Head of caudate nucleus (tissue), 42 donors: Measurements from ENCODE around the gene INPP5D.
A peak's percentile ranks its signal among the peaks of the same experiment; 100 is the strongest.
"Not testable (repeated sequence)": the region's sequence is repeated elsewhere in the genome, so short reads cannot be mapped to it uniquely, and the experiment has no call there.

Experiments used
- DNase-seq, 42 donors: peaks; one replicate each; pipeline versions ENCODE4 v3.0.0 to v3.0.0-alpha.2; 2020 to 2021; ENCODE audit warnings: mixed read lengths in 7 of 42
- intact Hi-C: fragments of 100-400 bp; cut with DNase I; formaldehyde crosslinking; loops from one replicate; pipeline ENCODE4 v1.15.0; 2022

The INPP5D gene

GRCh38 chr2:233059797-233060500, at the start of gene INPP5D:
Gene INPP5D (plus strand): TSS chr2:233060342. CDS start chr2:233060479, 137 bp downstream.
- DNase-seq = peak in 8 of 42 donors; percentile 30 to 53 (median 38)
- intact Hi-C loops = loop anchor here (10.0 kb wide), 3 partner anchors 175 to 455 kb away; no protein-coding TSS in a partner anchor

GRCh38 chr2:233010569-233011267, 49.4 kb upstream of the INPP5D start:
- DNase-seq = peak in 4 of 42 donors; percentile 10 to 28 (median 12)
- intact Hi-C loops = no loop called here

GRCh38 chr2:233011268-233011650, 48.9 kb upstream of the INPP5D start:
- peak in 3 of 42 donors; percentile 3 to 28 (median 16) for DNase-seq
- intact Hi-C loops = no loop called here

- peak in 4 of 42 donors; percentile 2 to 9 (median 5) for DNase-seq
- intact Hi-C loops = no loop called here
These were observed 48.4 kb upstream of the INPP5D start for GRCh38 chr2:233011702-233012131.

GRCh38 chr2:233012301-233012971, 47.7 kb upstream of the INPP5D start:
- intact Hi-C loops = no loop called here
- peak in 4 of 42 donors; percentile 11 to 34 (median 20) for DNase-seq

- peak in 2 of 42 donors; percentile 1 to 22 for DNase-seq
- intact Hi-C loops = no loop called here
These were observed 47.1 kb upstream of the INPP5D start, which contains the start of gene NGEF for GRCh38 chr2:233013027-233013461. Gene NGEF (minus strand): TSS chr2:233013256. CDS start chr2:232974890, 38,366 bp downstream.

- intact Hi-C loops = no loop called here
- DNase-seq = no peak
These were observed 46.5 kb upstream of the INPP5D start for GRCh38 chr2:233013650-233014049.

GRCh38 chr2:233015019-233015645, 45.0 kb upstream of the INPP5D start:
- intact Hi-C loops = no loop called here
- no peak for DNase-seq

GRCh38 chr2:233017947-233018346, 42.2 kb upstream of the INPP5D start:
- intact Hi-C loops = no loop called here

GRCh38 chr2:233019610-233020009, 40.5 kb upstream of the INPP5D start:
- intact Hi-C loops = loop anchor here (10.0 kb wide), 1 partner anchor 145 kb away; the partner anchor contains the start of gene SNORC
- DNase-seq = not testable (repeated sequence)

More at GRCh38 chr2:233017947-233018346, 42.2 kb upstream of the INPP5D start:
- DNase-seq = no peak

- intact Hi-C loops = loop anchor here (10.0 kb wide), 1 partner anchor 146 kb away; the partner anchor contains the start of gene SNORC
These were observed 39.7 kb upstream of the INPP5D start for GRCh38 chr2:233020454-233020853.

GRCh38 chr2:233021771-233022170, 38.4 kb upstream of the INPP5D start:
- intact Hi-C loops = loop anchor here (10.0 kb wide), 1 partner anchor 147 kb away; the partner anchor contains the start of gene SNORC
- DNase-seq = no peak

More at GRCh38 chr2:233020454-233020853, 39.7 kb upstream of the INPP5D start:
- no peak for DNase-seq

- DNase-seq = no peak
- intact Hi-C loops = loop anchor here (10.0 kb wide), 1 partner anchor 148 kb away; the partner anchor contains the start of gene SNORC
These were observed 37.6 kb upstream of the INPP5D start for GRCh38 chr2:233022561-233022960.

- DNase-seq = no peak
- intact Hi-C loops = loop anchor here (10.0 kb wide), 1 partner anchor 148 kb away; the partner anchor contains the start of gene SNORC
These were observed 37.0 kb upstream of the INPP5D start for GRCh38 chr2:233023007-233023760.

GRCh38 chr2:233023761-233024410, 36.3 kb upstream of the INPP5D start:
- intact Hi-C loops = loop anchor here (10.0 kb wide), 1 partner anchor 149 kb away; the partner anchor contains the start of gene SNORC
- DNase-seq = no peak

GRCh38 chr2:233025706-233026105, 34.4 kb upstream of the INPP5D start:
- intact Hi-C loops = loop anchor here (10.0 kb wide), 1 partner anchor 151 kb away; the partner anchor contains the start of gene SNORC
- no peak for DNase-seq

GRCh38 chr2:233026198-233026813, 33.8 kb upstream of the INPP5D start:
- peak in 9 of 42 donors; percentile 22 to 60 (median 35) for DNase-seq
- intact Hi-C loops = loop anchor here (10.0 kb wide), 1 partner anchor 152 kb away; the partner anchor contains the start of gene SNORC
